Thyroid gland (tissue), 4 donors: ENCODE data around the gene CNKSR1.

ENCODE experiments used
- CTCF ChIP-seq, 6 experiments: fragments of 200-600 bp in 3 of 6; fragments of 450-650 bp in 3 of 6; sonication (generic) in 3 of 6; IDR thresholded peaks; one replicate each; pipeline ENCODE4 v1.5.1; 2016 to 2019; ENCODE audit warnings: antibody characterized with exemption in 6 of 6, mild to moderate bottlenecking in 2 of 6, inconsistent platforms in 1 of 6, moderate library complexity in 1 of 6
- POLR2A ChIP-seq, 2 donors: fragments of 450-650 bp; IDR thresholded peaks; one replicate each; pipeline ENCODE4 v1.6.1; 2017; ENCODE audit warnings: antibody characterized with exemption in 2 of 2, mild to moderate bottlenecking in 2 of 2, moderate library complexity in 1 of 2

GRCh38 chr1:26158271-26158907, 18.9 kb upstream of the CNKSR1 start:
- TF ChIP-seq CTCF (IDR thresholded peaks at IDR 0.05), result no peak
- no peak for TF ChIP-seq POLR2A (IDR thresholded peaks at IDR 0.05)
